Measurements from ENCODE around the gene RAB1B.

DNA sequence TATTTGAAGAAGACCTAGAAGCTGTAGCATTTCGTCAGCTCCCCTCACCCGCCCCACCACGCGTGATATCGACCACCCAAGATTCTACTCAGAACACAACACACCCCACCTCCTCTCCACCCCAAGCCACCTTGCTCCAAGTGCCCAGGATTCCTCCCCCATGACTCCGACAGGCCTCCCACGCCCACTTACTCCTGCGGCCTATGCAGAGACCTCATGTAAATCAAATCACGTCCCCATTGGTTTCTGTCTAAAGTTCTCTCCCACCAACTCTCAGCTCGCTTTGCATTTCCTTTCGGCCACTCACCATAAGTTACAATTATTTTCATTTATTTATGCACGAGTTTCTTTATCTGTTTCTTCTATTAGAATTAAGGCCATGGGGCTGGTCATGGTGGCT lies 34.2 kb downstream of the RAB1B start:
- TF ChIP-seq EZH2 (IDR thresholded peaks at IDR 0.05; ENCODE audit: insufficient read depth, poor library complexity, severe bottlenecking): no peak
- no peak for TF ChIP-seq EZH2phosphoT487 (IDR thresholded peaks at IDR 0.05; ENCODE audit: insufficient read depth, low read depth)

All from GM23248 (cell line).